COLO668 (cell line): Measurements from ENCODE around the gene ABLIM3.

Experiments used
- DNase-seq: peaks from one replicate; lab custom pipeline; 2025; ENCODE audit not compliant: unreplicated experiment; lab: John Stamatoyannopoulos, UW

The ABLIM3 gene

GRCh38 chr5:149156435-149157083, 15.3 kb downstream of the ABLIM3 start:
- DNase-seq: no peak

- no peak for DNase-seq
Observed at GRCh38 chr5:149157330-149157729, 16.0 kb downstream of the ABLIM3 start.

DNA sequence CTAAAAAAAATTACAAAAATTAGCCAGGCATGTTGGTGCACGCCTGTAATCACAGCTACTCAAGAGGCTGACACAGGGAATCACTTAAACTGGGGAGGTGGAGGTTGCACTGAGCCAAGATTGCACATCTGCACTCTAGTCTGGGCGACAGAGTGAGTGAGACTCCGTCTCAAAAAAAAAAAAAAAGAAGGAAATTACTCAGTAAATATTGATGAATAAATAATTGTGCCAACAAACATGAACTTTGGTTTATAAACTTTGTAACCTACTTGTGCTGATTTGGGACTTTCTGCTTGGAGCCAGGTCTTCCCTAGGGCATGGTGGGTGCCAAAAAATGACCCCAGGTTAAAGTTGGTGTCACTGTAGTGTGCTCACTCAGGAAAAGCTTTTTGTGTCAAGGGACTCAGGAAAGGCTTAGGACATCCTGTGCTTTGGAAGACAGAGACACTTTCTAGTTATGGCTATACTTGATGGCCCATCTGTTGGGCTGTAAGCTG, 19.0 kb downstream of the ABLIM3 start:
- DNase-seq: no peak

- DNase-seq: no peak
Observed at GRCh38 chr5:149161026-149161687, 19.9 kb downstream of the ABLIM3 start.

DNA sequence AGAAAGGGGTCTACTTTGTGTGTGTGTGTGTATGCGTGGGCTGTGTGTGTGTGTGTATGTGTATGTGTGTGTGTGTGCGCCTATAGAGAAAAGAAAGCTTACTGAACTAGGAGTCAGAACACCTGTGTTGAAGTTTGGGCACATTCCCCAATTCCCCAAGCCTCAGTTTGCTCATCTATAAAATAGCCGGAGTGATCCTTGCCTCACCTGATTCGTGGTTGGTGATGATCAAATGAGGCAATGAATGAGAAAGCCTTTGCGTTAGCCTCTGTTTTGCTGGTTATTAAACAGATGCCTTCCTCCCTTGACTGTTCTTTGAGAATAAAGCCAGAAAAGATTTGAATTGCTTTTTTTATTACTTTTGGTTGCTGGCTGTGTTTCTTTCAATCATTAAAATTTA, 20.6 kb downstream of the ABLIM3 start:
- DNase-seq: no peak

GRCh38 chr5:149162401-149163084, 21.2 kb downstream of the ABLIM3 start:
- no peak for DNase-seq

- DNase-seq: no peak
Observed at GRCh38 chr5:149164731-149165130, 23.4 kb downstream of the ABLIM3 start.

- DNase-seq: no peak
Observed at GRCh38 chr5:149166128-149166527, 24.8 kb downstream of the ABLIM3 start.

GRCh38 chr5:149166591-149167100, 25.4 kb downstream of the ABLIM3 start:
- DNase-seq: no peak

DNA sequence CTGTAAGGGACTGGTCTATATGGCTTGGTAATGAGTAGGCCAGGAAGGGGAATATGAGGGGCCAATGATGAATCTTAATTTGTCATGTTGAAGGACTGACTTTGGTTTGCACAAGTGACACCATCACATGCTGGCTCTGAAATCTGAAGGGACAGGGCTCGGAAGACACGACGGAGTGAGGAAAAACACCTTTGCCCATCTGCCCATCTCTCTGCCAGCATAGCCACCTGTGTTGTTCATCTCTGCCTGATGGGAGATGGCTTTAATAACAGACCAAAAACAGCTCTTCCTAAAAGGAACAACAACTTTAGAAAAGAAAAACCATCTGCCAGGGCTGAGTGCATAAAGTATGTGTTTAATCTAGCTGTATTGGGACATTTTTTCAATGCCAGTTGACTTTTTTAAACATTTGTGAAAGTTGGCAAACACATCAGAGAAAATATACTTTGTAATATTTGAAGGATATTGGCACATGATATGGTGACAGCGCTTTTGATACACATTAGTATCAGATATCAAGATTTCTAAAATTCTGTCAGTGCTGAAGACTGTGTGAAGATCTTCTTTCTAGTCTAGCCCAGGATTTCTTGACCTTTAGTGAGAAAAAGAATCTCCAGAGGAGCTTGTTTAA, 27.1 kb downstream of the ABLIM3 start:
- DNase-seq: no peak

GRCh38 chr5:149170299-149170698, 29.0 kb downstream of the ABLIM3 start:
- DNase-seq: no peak

- DNase-seq: no peak
Observed at GRCh38 chr5:149172261-149172660, 31.0 kb downstream of the ABLIM3 start.

GRCh38 chr5:149172709-149173505, 31.6 kb downstream of the ABLIM3 start:
- DNase-seq: no peak

- DNase-seq: no peak
Observed at GRCh38 chr5:149174847-149175234, 33.5 kb downstream of the ABLIM3 start.

GRCh38 chr5:149175346-149176105, 34.2 kb downstream of the ABLIM3 start:
- DNase-seq: no peak

DNA sequence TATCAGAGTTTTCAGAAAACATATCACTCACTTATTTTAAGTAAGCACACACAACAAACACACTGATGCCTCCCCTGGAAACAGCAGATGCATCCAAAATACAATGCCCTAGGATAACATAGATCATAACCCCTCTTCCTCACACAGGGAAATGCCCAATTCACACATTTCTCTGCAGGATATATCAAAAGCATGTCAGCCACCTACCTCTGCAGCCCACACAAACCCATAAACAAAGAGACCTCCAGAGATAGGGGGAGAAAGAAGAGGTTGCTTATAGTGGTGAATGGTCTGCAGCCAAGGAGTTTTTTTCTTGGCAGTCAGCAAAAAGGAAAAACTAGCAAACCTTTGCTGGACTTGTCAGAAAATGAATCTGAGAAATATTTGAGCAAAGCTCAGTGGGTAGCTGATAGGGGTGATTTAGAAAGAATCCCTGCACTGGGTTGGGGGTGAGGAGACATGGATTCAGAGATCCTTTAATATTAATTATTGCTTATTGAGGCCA, 36.1 kb downstream of the ABLIM3 start:
- no peak for DNase-seq

DNA sequence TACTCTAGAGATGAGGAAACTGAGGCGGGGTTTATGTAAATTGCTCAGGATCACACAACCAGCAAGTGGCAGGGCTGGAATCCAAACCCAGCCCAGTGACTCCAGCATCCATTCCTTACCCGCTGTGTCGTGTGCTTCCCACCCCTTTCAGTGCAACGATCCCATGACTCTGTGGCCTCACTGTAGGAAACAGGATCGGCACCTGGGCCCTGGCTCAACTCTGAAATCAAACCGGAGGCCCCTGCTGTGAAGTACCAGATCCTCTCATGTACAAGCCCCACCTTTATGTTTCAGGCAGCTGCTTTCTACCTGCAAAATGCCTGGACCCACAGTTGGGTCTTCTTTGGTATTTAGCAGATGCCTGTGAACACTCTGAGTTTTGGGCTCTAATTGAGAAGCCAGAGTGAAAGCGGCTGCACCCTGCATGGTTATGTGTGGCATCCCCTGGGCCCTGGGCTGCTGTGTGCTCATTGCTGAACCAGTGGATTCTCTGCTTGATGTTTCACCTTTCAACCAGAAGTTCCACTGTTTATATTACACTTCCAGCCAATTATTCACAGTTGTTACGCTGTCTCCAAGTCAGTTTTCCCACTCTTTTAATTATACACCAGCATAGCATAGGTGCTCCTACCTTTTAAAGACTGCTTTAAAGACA, 36.7 kb downstream of the ABLIM3 start:
- DNase-seq: no peak

- DNase-seq: no peak
Observed at GRCh38 chr5:149181732-149182131, 40.4 kb downstream of the ABLIM3 start.

- no peak for DNase-seq
Observed at GRCh38 chr5:149182241-149182640, 40.9 kb downstream of the ABLIM3 start.
